Measurements from ENCODE around the gene PTPN3.
A peak's percentile ranks its signal among the peaks of the same experiment; 100 is the strongest.

The PTPN3 gene

DNA sequence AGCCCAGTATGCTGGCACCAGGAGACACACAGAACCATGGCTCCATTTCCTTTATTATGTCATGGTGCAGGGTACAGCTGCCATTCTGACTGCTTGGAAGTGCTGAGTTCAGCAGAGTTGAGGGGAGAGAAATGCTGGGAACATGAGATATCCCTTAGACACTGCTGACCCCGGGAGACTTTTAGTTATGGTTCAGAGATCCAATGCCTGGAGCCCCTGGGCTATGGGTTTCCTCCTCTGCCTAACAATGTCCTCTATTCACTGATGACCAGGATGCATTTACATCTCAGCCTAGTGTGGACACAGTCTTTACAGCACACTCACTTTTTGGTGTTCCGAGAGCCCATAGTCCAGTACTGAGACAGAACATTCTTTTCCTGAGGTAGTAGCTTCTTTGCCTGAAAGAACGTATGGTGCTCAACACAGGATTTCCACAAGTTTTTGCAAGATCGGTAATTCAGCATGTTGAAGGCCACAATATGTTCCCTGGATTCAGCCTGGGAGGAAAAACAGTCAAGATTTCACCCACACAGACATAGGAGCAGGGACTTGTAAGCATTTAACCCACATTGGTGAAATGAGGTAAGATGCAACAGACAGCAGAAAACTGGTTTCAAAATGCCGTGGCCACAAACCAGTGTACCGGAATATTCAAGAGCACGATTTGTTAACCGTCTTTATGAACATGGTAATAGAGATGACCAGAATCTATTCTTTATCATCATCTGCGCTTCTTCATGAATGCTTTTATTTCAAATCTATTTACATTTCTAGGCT is 71.3 kb downstream of the PTPN3 start:
- no peak for DNase-seq (ENCODE audit: low spot score)

GRCh38 chr9:109424618-109425017 is 73.5 kb downstream of the PTPN3 start:
- no peak for DNase-seq (ENCODE audit: low spot score)

GRCh38 chr9:109423877-109424276 is 74.2 kb downstream of the PTPN3 start:
- DNase-seq (ENCODE audit: low spot score) = no peak

GRCh38 chr9:109422641-109423040 is 75.5 kb downstream of the PTPN3 start:
- no peak for DNase-seq (ENCODE audit: low spot score)

GRCh38 chr9:109421026-109421970 is 76.8 kb downstream of the PTPN3 start:
- DNase-seq (ENCODE audit: low spot score) = peak; percentile 63

- no peak for DNase-seq (ENCODE audit: low spot score)
Measured at GRCh38 chr9:109419531-109419930, 78.6 kb downstream of the PTPN3 start.

DNA sequence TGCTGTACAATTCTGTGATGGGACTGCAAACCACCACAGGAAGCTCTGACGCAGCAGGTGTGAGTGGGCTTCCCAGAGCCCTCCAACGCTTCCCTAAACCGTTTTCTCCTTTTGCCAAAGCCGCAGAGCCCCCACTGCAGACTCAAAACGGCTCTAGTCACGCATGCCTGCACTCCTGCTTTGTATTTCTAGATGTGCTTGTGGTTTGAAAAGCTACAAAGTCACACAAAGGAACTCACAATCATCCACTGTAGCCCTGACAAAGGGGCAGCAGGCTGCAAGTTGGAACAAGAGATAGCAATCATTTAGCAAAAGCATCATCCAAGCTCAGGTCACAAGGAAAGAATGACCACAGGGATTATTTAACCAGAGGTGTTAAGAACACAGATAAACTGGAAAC is 79.3 kb downstream of the PTPN3 start:
- DNase-seq (ENCODE audit: low spot score) = no peak

- DNase-seq (ENCODE audit: low spot score) = no peak
Measured at GRCh38 chr9:109417585-109418544, 80.2 kb downstream of the PTPN3 start.

DNA sequence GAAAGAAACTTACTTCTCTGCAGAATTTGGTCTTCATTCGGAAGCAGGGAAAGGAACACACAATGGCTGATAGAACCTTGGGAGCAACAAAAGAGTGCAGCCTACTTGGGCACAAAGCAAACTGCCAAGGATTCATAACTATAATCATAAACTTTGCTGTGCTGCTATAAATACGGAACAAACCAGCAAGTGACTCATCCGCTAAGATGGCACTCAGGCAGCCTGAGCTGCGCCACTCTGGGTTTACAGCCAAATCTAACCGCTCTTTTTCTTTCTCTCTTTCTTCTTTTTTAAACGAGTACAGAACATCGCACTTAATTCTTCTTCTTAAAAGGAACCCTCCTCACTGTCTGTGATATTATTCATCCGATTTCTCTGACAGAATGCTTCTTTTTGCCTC is 81.1 kb downstream of the PTPN3 start:
- DNase-seq (ENCODE audit: low spot score) = no peak

DNA sequence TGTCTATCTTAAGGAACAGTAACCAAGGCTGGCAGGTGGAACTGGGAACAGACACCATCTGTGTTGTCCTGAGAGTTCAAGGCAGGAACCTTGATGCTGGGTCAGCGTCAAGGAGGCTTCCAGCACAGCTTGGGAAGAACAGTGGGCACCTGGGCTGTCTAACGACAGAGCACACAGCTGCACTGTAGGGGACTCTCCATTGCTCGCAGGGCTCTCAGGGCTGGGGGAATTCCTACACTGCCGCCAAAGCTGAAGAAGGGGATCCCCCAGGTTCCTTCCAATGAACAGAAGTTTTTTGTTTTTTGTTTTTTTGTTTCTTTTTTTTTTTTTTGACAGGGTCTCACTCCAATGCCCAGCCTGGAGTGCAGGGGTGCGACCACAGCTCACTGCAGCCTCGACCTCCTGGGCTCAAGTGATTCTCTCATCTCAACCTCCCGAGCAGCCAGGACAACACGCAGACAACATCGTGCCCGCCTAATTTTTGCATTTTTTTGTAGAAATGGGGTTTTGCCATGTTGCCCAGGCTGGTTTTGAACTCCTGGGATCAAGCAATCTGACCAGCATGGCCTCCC is 81.9 kb downstream of the PTPN3 start:
- DNase-seq (ENCODE audit: low spot score) = no peak

DNA sequence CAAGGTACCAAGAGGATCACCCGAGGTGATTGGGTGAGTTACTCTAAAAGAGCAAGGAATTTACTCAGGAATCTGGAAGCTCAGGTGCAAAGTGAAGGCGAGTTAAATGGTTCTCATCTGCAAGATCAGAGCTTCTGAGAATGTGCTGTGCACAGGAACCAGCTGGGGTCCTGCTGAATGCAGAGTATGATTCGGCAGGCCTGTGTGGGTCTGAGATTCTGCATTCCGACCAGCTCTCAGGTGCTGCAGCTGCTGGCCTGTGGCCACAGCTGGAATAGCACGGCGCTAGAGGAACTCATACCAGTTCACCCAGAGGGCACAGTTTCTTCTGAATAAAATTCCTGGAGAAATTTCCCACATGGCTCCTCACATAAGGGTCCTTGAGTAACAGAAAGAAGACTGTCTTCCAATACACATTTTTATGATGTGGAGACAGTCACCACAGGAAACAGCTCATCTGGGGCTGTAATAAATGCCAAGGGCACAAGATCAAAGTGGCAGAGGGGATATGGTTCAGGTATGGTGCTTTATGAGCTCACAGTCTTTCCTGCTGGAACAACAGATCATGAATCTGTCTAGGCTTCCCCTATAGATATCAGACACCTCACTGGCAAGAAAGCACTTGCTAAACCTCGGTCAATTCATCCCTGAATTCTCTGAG is 83.9 kb downstream of the PTPN3 start:
- DNase-seq (ENCODE audit: low spot score) = no peak

- DNase-seq (ENCODE audit: low spot score) = peak; percentile 18
Measured at GRCh38 chr9:109411798-109412352, 86.2 kb downstream of the PTPN3 start.

DNA sequence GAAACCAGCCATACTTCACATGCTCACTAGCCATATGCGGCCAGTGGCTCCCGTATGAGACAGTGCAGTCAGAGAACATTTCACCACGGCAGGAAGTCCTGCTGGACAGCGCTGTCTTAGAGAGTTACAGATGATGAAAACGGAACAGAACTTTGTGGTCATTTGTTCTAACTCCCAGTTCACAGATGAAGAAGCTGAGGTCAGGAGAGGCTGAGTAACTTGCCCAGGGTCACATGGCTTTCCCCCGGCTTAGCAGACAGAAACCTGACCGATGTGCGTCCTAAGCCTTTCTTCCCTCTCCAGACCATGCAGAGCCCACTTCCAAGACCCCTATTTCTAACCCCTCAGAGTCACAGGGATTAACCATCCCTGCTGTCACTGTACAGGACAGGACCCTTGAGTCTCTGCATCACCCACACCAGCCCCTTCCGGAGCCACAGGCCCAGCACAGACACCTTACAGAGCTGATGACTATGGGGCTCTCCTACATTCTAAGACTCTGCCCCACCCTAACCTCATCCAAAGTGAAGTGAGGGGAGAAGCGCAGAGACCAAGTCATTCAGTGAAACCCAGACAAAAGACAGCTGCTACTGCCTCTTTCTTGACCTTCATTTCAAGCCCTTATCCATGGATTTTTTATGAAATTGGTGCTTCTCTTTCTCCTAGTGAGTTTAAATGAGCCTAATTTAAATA is 86.9 kb downstream of the PTPN3 start:
- no peak for DNase-seq (ENCODE audit: low spot score)

DNA sequence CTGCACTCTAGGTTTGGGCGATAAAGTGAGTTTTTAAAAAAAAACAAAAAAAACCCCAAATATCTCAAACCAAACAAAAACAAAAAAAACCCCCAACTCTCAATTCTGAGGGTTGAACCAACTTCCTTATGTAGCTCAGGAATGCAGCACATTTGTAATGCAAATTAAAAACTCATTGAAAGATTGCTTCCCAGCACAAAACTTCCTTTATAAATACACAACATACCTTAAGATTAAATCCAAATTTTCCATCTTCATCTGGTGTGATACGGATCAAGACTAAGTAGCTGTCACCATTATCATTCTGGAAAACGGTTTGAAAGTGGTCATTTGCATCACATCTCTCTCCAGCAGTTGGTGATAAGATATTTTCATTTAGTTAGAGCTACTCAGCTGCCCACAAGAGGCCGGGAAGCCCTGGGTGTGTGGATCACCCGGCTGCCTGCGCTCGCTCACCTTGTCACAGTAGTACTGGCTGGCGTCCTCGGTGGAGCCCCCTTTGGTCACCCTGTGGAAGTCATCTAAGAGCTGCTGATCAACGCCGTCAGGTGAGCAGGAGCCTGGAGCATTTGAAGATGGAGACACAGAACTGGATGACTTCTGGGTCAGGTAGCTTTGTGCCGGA is 88.2 kb downstream of the PTPN3 start:
- DNase-seq (ENCODE audit: low spot score) = no peak

DNA sequence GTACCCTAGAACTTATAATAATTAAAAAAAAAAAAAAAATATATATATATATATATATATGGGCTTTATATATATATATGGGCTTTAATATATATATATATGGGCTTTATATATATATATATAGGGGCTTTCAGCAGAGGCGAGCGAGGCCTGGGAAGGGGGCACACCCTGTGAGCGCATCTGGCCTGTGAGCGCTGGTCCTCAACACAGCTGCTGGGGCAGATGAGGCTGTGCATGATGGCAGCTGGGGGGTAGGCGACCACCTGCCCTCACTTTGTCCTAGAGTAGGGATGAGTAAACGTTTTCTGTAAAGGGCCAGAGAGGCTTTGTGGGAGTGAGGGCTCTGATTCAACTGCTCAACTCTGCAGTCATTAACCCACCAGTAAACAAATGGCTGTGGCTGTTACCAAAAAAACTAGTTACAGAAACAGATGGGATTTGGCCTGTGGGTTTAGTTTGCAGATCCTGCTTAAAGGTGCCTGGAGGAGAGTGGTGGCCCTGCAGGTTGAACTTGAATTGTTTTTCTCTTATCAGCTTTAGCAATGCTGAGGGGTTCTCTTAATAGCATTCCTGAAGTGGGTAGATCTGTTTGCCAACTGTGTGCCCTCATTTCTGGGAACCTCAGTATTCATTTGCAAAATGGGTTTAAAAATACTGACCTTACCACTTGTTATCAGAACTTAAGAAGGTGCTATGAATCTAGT is 89.2 kb downstream of the PTPN3 start:
- no peak for DNase-seq (ENCODE audit: low spot score)

DNA sequence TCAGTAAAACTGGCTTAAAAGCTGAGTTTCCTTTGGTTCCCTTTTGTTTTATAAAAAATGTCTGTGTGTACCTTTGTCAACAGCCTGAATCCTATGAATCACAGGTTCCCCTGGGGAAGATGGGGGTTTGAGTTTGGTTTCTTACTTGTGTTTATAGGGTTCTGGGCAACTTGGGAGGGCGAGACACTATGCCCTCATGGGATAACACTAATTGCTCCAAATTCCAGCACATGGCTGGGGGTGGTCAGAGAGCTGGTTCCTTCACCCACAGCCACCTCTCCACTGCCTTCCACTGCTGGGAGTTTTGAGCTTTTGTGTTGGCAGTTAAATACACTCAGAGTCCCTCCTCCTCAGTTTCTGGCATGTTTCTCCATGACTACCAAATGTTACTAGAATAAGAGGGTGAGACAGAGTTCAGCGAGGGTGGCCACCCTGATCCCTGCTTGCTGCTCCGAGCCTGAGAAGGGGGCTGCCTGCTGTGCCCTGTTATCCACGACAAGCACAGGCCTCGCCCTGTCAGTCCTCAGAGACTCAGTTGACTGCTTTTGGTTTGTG is 94.3 kb downstream of the PTPN3 start:
- no peak for DNase-seq (ENCODE audit: low spot score)

GRCh38 chr9:109403116-109403515 is 95.0 kb downstream of the PTPN3 start:
- DNase-seq (ENCODE audit: low spot score) = no peak

- DNase-seq (ENCODE audit: low spot score) = no peak
Measured at GRCh38 chr9:109401990-109402318, 96.2 kb downstream of the PTPN3 start.

Data from cerebellar cortex (tissue), 1 donor.